Activated T-helper 2 cell treated with anti-CD3 and anti-CD28 coated beads, Interferon-gamma antibody, Interleukin-2, Interleukin-4, amounts not matched to agents 10 μg/mL and 5 μg/mL and 100 μg/mL, durations not matched to agents 14 hours and 24 hours and 36 hours (primary cell): ENCODE results near the gene SUCNR1. TPM values are rescaled to one million over a fixed set of nuclear protein-coding genes. Genes with fewer than 3 reads are reported as not detected.
"Not testable (repeated sequence)": the region's sequence is repeated elsewhere in the genome, so short reads cannot be mapped to it uniquely, and the experiment has no call there.

ENCODE experiments used
- DNase-seq: peaks from one replicate; pipeline ENCODE4 v3.0.0; 2021; ENCODE audit warnings: low spot score
- H3K27ac Mint-ChIP-seq: one replicate; pipeline ENCODE4 v1.8.0; 2021; ENCODE audit warnings: mixed read lengths
- H3K27me3 Mint-ChIP-seq: one replicate; pipeline ENCODE4 v1.8.0; 2021; ENCODE audit warnings: low read depth, mixed read lengths
- H3K36me3 Mint-ChIP-seq: one replicate; pipeline ENCODE4 v1.8.0; 2021; ENCODE audit warnings: low read depth, mixed read lengths
- H3K4me1 Mint-ChIP-seq: one replicate; pipeline ENCODE4 v1.8.0; 2021; ENCODE audit warnings: low read depth, mixed read lengths
- H3K4me3 Mint-ChIP-seq: one replicate; pipeline ENCODE4 v1.8.0; 2021; ENCODE audit warnings: low read depth, mild to moderate bottlenecking, moderate library complexity, mixed read lengths
- H3K9me3 Mint-ChIP-seq: one replicate; pipeline ENCODE4 v1.8.0; 2021; ENCODE audit warnings: mixed read lengths
- intact Hi-C: fragments of 100-400 bp; cut with micrococcal nuclease; formaldehyde crosslinking; loops from one replicate; pipeline ENCODE4 v1.15.1; 2023
- total RNA-seq: library from RNA; stranded (reverse); gene quantifications from 2 replicates; pipeline ENCODE4 v1.2.3, GENCODE V29; 2022

SUCNR1 gene
- total RNA-seq, 1 donor from 2014 or later: not detected

DNA sequence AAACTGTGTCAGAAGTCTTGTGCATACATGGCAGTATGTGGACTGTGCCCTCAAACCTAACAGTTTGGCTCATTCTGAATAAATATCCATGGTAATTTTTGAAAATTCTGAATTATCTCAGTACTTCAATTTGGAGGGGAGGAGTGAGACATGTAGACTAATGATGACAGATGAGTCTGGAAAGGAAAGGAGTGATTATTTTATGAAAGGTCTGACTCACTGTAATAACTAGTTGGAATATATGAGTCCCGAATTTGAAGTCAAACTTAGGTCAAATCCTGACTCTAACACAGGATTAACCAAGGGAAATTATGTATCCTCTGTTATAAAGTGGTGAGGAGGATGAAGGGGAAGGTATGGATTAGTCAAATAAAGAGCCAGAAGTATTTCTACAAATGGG lies 38.6 kb downstream of the SUCNR1 start:
- no peak overlapping the region for H3K27ac Mint-ChIP-seq
- DNase-seq: no peak
- intact Hi-C loops: no loop called here
- no peaks in the 10 kb centered on the region for H3K4me1 Mint-ChIP-seq
- no peaks in the 10 kb centered on the region for H3K36me3 Mint-ChIP-seq
- H3K9me3 Mint-ChIP-seq: no peaks in the 10 kb centered on the region
- peaks cover 43% of the 10 kb centered on the region for H3K27me3 Mint-ChIP-seq
- no peak overlapping the region for H3K4me3 Mint-ChIP-seq

DNA sequence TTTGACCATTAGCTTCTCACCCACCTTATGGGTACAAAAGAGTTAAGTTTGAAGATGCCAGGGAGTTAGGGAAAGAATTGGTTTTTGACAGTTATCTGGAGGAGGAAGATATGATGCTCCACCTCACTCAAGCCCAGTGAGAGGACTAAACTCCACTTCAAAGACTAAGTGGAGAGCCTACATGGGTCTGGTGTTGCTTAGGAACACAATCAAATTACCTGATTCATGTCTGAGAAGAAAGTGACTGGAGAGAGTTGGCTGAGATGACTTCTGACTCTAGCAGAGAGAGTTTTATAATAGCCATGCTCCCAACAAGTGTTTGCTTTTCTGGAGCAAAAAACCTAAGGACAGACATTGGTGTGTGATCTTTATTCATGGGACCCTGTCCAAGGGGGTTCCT lies 43.3 kb downstream of the SUCNR1 start:
- H3K36me3 Mint-ChIP-seq: no peaks in the 10 kb centered on the region
- H3K27me3 Mint-ChIP-seq: peaks cover 21% of the 10 kb centered on the region
- H3K9me3 Mint-ChIP-seq: no peaks in the 10 kb centered on the region
- H3K4me1 Mint-ChIP-seq: peaks cover 2% of the 10 kb centered on the region
- H3K27ac Mint-ChIP-seq: no peak overlapping the region
- no peak for DNase-seq
- H3K4me3 Mint-ChIP-seq: no peak overlapping the region
- intact Hi-C loops: loop anchor here (5.0 kb wide), 1 partner anchor 689 kb away; no protein-coding TSS in a partner anchor

DNA sequence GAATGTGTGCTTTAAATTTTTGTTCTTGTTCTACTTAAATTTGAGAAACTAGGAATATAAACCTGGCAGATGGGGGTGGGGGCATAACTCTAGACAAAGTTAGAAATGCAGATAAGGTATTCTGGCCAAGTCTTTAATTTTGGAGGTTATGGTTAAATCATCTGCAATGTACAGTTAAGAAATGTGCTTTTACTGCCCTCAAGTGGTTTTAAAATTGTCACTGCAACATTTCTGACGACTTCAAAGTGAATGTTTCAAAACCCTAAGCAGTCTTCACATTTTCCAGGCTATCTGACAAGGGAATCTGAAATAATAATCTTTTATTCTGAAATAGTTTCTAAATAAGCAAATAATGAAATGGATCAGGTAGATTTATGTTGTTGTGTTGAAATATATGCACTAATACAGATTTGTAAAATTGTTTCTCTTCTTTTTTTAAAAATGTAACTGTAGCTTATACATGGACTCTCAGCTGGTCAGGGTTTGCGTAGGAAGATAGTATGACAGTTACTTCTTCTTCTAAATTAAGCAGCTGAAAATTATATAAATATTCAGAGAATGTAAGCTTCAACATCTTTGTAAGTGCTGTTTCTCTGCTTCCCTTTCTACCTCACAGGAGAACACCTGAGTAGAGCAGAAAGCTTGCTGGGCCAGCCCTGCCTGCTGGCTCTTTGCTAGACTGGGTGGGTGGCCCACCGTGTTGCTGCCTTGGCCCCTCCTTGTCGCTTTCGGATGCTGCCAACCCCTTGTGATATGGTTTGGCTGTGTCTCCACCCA lies 45.0 kb downstream of the SUCNR1 start:
- Mint-ChIP-seq H3K27me3 (peaks cover 17% of the 10 kb centered on the region), H3K9me3 (no peaks in the 10 kb centered on the region), H3K4me3 (no peak overlapping the region), H3K4me1 (peaks cover 2% of the 10 kb centered on the region), H3K36me3 (no peaks in the 10 kb centered on the region), H3K27ac (no peak overlapping the region)
- intact Hi-C loops: loop anchor here (1.0 to 5.0 kb wide), 3 partner anchors 79 to 691 kb away; no protein-coding TSS in a partner anchor
- DNase-seq: no peak

DNA sequence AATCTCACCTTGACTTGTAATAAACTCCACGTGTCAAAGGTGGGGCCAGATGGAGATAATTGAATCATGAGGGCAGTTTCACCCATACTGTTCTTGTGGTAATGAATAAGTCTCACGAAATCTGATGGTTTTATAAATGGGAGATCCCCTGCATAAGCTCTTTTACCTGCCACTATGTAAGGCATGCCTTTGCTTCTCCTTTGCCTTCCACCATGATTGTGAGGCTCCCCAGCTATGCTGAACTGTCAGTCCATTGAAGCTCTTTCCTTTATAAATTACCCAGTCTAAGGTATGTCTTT lies 45.5 kb downstream of the SUCNR1 start:
- H3K27me3 Mint-ChIP-seq: peaks cover 13% of the 10 kb centered on the region
- intact Hi-C loops: loop anchor here (2.0 to 5.0 kb wide), 2 partner anchors 450 to 692 kb away; no protein-coding TSS in a partner anchor
- no peak overlapping the region for H3K27ac Mint-ChIP-seq
- no peak overlapping the region for H3K4me3 Mint-ChIP-seq
- H3K9me3 Mint-ChIP-seq: no peaks in the 10 kb centered on the region
- peaks cover 2% of the 10 kb centered on the region for H3K4me1 Mint-ChIP-seq
- H3K36me3 Mint-ChIP-seq: no peaks in the 10 kb centered on the region
- no peak for DNase-seq

DNA sequence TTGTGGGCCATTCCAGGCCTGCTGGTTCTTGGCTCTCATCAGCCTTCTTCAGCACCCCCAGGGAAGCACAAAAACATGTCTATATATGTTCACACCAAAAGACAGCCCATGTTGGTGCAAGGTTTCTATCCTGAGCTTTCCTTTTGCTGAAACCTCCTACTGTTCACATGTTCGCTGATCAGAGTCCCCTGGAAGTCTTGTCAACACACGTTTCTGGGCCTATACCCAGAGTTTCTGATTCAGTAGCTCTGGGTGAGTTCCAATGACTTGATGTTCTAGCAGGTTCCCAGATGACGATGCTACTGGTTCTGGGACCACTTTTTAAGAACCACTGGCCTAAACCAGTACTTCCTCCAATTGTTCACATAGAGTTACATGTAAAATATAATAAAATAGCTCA lies 46.0 kb downstream of the SUCNR1 start:
- intact Hi-C loops: loop anchor here (2.0 to 5.0 kb wide), 2 partner anchors 451 to 692 kb away; no protein-coding TSS in a partner anchor
- peaks cover 13% of the 10 kb centered on the region for H3K27me3 Mint-ChIP-seq
- H3K9me3 Mint-ChIP-seq: no peaks in the 10 kb centered on the region
- no peak overlapping the region for H3K27ac Mint-ChIP-seq
- H3K36me3 Mint-ChIP-seq: no peaks in the 10 kb centered on the region
- no peak overlapping the region for H3K4me3 Mint-ChIP-seq
- peaks cover 2% of the 10 kb centered on the region for H3K4me1 Mint-ChIP-seq
- no peak for DNase-seq

DNA sequence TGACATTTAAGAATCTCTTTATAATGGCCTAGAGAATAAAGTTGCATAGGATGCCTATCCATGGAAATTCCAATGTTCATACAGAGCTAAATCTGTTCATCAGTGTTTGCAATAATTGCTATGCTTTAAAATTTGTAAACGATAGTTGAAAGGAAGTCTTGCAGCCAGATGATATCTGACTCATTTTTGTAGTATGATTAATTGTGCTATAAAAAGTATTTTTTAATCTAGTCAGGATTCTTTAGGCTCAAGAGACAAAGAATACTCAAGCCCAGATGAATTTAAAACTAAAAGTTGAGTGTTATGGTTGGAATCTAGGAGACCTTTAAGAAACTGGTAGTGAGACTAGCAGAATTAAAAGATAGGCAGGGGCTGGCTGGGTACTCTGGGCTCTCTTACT lies 50.5 kb downstream of the SUCNR1 start:
- no peak for DNase-seq
- H3K9me3 Mint-ChIP-seq: no peaks in the 10 kb centered on the region
- intact Hi-C loops: no loop called here
- H3K4me1 Mint-ChIP-seq: peaks cover 7% of the 10 kb centered on the region
- no peak overlapping the region for H3K4me3 Mint-ChIP-seq
- peaks cover 2% of the 10 kb centered on the region for H3K27me3 Mint-ChIP-seq
- H3K27ac Mint-ChIP-seq: no peak overlapping the region
- no peaks in the 10 kb centered on the region for H3K36me3 Mint-ChIP-seq

DNA sequence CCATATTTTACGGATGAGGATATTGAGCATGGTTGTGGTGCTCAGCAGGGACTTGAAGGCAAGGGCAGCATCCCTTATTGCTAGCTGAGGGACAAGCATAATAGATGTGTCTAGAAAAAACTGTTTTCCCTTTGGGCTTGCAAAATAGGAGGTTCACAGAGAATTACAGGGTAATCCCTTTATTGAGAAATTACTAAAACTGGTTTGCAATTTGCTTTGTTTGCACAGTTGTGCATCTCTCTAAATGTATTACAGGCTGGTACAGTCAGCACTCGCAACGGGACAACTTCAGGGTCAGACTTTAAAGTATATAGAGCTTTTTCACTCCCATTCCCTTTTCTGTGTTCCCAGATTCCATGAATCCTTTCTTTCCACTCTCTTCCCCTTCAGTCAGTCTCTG lies 51.3 kb downstream of the SUCNR1 start:
- DNase-seq: no peak
- peaks cover 5% of the 10 kb centered on the region for H3K4me1 Mint-ChIP-seq
- peaks cover 4% of the 10 kb centered on the region for H3K27me3 Mint-ChIP-seq
- H3K27ac Mint-ChIP-seq: no peak overlapping the region
- no peak overlapping the region for H3K4me3 Mint-ChIP-seq
- H3K9me3 Mint-ChIP-seq: no peaks in the 10 kb centered on the region
- H3K36me3 Mint-ChIP-seq: no peaks in the 10 kb centered on the region
- intact Hi-C loops: no loop called here

DNA sequence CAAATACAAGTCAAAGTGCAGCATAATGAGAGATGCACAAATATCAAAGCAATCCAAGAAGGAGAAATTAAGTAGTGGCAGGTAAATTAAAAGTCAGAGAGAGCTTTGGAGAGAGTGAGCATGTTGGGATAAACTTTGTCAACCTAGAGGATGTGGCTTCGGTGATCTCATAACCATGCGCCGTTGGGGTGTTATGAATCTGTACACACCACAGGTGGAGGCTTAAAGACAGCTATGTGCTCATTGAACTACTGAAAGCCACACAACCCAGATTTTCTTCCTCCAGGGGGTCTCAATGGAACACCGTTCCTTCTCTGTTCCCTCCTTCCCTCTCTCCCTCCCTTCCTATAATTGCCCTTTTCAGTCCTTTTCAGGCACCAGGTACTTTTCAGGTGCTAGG lies 52.0 kb downstream of the SUCNR1 start:
- Mint-ChIP-seq H3K27ac (no peak overlapping the region), H3K9me3 (no peaks in the 10 kb centered on the region), H3K4me1 (peaks cover 5% of the 10 kb centered on the region), H3K27me3 (peaks cover 4% of the 10 kb centered on the region), H3K36me3 (no peaks in the 10 kb centered on the region), H3K4me3 (no peak overlapping the region)
- intact Hi-C loops: no loop called here
- no peak for DNase-seq

DNA sequence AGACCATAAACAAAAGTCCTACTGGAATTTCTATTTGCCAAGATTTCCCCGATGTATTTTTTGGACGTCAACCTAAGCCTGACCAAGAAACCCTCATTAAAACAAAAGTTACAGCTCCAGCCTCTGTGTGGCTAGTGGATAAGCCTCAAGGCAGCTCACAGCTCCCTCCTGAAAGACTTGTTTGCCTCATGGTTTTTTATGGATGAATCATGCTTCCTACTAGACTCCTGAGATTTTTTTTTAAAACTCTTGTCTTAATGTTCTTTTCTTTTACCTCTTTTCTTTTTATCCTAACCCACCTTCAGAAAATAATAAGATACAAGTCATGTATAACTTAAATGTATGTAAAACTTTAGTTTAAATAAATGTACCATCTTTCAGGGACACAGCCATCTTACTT lies 52.4 kb downstream of the SUCNR1 start:
- intact Hi-C loops: no loop called here
- peaks cover 4% of the 10 kb centered on the region for H3K27me3 Mint-ChIP-seq
- H3K9me3 Mint-ChIP-seq: no peaks in the 10 kb centered on the region
- peaks cover 5% of the 10 kb centered on the region for H3K4me1 Mint-ChIP-seq
- H3K4me3 Mint-ChIP-seq: no peak overlapping the region
- no peaks in the 10 kb centered on the region for H3K36me3 Mint-ChIP-seq
- DNase-seq: no peak
- H3K27ac Mint-ChIP-seq: no peak overlapping the region

DNA sequence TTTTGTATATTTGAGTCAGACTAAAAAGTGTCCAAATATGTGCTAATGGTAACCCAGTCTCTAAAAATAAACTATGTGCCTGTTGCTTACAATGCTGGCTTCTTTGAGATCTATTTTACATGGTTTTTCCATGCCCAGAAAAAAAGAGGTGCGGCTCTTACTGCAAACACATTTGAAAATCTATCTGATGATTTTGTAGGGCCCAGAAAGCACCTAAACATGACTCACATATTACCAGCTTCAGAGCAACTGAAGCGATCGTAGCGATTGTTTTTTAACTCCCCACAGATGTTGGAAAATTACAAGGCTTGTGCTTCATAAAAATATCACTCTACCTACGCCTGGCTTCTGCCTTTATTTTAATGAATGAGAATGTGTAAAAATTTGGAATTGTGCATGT lies 53.5 kb downstream of the SUCNR1 start:
- intact Hi-C loops: no loop called here
- Mint-ChIP-seq H3K27ac (no peak overlapping the region), H3K27me3 (peaks cover 2% of the 10 kb centered on the region), H3K4me3 (no peak overlapping the region), H3K36me3 (no peaks in the 10 kb centered on the region), H3K9me3 (no peaks in the 10 kb centered on the region), H3K4me1 (peaks cover 5% of the 10 kb centered on the region)
- no peak for DNase-seq

DNA sequence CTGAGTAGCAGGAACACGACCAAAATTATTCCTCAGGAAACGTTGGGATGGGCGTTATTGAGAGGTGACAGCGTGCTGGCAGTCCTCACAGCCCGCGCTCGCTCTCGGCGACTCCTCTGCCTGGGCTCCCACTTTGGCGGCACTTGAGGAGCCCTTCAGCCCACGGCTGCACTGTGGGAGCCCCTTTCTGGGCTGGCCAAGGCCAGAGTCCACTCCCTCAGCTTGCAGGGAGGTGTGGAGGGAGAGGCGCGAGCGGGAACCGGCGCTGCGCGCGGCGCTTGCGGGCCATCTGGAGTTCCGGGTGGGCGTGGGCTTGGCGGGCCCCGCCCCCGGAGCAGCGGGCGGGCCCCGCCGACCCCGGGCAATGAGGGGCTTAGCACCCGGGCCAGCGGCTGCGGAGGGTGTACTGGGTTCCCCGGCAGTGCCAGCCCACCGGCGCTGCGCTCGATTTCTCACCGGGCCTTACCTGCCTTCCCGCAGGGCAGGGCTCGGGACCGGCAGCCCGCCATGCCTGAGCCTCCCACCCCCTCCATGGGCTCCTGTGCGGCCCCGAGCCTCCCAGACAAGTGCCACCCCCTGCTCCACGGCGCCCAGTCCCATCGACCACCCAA lies 54.6 kb downstream of the SUCNR1 start:
- not testable (repeated sequence) for H3K4me3 Mint-ChIP-seq

DNA sequence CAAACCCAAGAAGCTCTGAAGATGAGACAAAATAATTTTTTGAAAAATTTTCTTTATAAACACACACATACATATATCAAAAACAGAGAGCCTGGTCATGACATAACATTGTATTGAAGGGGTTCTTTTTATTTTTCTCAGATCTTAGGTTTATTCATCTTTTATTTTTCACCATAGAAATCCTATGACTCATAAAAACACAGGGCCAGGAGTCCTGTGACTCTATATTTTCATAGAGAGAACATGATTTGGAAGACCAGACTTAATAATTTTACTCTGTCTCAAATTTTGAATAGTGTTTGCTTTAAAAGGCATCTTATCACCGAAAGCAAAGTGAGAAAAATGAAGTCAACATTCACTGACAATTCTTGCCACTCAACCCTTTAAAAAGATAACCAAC lies 57.7 kb downstream of the SUCNR1 start:
- Mint-ChIP-seq H3K9me3 (no peaks in the 10 kb centered on the region), H3K27ac (no peak overlapping the region), H3K36me3 (no peaks in the 10 kb centered on the region), H3K4me1 (no peaks in the 10 kb centered on the region), H3K4me3 (no peak overlapping the region), H3K27me3 (peaks cover 6% of the 10 kb centered on the region)
- DNase-seq: no peak
- intact Hi-C loops: no loop called here

More for the DNA sequence above, 54.6 kb downstream of the SUCNR1 start:
- DNase-seq, H3K27ac Mint-ChIP-seq, H3K9me3 Mint-ChIP-seq, H3K36me3 Mint-ChIP-seq, H3K4me1 Mint-ChIP-seq, H3K27me3 Mint-ChIP-seq, intact Hi-C loops: not testable (repeated sequence)

DNA sequence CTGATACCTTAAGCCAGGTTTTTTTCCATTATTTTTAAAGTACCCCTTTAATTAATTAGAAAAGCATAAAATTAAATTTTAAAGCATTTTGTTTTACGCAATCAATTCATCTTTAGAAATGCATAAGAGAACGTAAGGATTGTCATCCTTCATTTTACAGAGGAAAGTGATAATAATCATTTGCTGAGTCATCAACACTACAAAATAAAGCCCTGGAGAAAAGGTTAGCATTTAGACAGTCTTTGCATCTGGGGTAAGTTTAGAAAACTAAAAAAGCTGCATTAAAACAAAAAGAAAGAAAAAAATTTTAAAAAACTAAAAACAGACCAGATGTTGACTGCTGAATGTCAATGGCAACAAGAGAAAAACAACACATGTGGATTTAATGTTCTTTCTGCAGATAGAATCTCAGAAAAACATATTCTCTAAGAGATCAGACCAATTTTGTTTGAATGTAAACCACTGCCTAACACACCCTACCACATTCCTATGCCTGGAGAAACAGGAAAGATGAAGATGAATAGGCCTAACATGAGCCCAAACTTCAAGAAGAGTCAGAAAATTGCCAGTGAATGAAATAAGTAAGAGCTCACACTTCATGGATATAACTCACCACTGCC lies 59.9 kb downstream of the SUCNR1 start:
- H3K27ac Mint-ChIP-seq: no peak overlapping the region
- DNase-seq: no peak
- H3K36me3 Mint-ChIP-seq: no peaks in the 10 kb centered on the region

More for the DNA sequence above, 59.9 kb downstream of the SUCNR1 start:
- Mint-ChIP-seq H3K4me1 (no peaks in the 10 kb centered on the region), H3K27me3 (peaks cover 16% of the 10 kb centered on the region), H3K9me3 (no peaks in the 10 kb centered on the region), H3K4me3 (no peak overlapping the region)
- intact Hi-C loops: no loop called here
